Measurements from ENCODE around the gene IQGAP2. TPM values are rescaled to one million over a fixed set of nuclear protein-coding genes. Genes with fewer than 3 reads are reported as not detected.

The IQGAP2 gene
- total RNA-seq, 2 experiments from 2014 or later, result 37.7 to 39.1 TPM

DNA sequence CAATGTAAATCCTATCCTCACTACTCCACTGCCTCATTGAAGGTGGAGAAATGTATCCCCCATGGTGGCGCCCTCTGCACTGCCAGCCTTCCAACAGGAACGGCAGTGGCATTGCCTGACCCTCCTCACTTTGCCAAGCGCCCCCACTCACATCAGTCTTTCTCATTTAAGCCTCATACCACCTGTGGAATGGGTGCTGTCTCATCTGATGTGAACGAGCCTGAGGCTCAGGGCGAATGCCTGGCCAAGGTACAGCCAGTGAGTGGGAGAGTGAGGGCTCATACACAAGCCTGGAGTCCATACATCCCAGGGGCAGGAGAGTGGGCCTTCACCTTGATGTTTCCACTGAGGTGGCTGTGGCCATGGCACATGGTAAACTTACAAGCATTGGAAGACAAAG, 209.9 kb downstream of the IQGAP2 start:
- Mint-ChIP-seq H3K27me3 (no peaks in the 10 kb centered on the region), H3K4me1 (ENCODE audit: low read depth) (peaks cover 11% of the 10 kb centered on the region), H3K27ac (no peak overlapping the region), H3K4me3 (no peak overlapping the region), H3K36me3 (ENCODE audit: low read depth) (peaks cover 8% of the 10 kb centered on the region), H3K9me3 (no peaks in the 10 kb centered on the region)
- ChIA-PET POLR2A (no interaction called here), CTCF (interaction anchor here (0.9 to 2.5 kb wide), 2 partner anchors 11 to 13 kb away, joined by 3 to 9 read pairs; no protein-coding TSS in a partner anchor)
- DNase-seq (no peak), ATAC-seq (no peak)
- TF ChIP-seq, protein P1, sequence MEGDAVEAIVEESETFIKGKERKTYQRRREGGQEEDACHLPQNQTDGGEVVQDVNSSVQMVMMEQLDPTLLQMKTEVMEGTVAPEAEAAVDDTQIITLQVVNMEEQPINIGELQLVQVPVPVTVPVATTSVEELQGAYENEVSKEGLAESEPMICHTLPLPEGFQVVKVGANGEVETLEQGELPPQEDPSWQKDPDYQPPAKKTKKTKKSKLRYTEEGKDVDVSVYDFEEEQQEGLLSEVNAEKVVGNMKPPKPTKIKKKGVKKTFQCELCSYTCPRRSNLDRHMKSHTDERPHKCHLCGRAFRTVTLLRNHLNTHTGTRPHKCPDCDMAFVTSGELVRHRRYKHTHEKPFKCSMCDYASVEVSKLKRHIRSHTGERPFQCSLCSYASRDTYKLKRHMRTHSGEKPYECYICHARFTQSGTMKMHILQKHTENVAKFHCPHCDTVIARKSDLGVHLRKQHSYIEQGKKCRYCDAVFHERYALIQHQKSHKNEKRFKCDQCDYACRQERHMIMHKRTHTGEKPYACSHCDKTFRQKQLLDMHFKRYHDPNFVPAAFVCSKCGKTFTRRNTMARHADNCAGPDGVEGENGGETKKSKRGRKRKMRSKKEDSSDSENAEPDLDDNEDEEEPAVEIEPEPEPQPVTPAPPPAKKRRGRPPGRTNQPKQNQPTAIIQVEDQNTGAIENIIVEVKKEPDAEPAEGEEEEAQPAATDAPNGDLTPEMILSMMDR (IDR thresholded peaks at IDR 0.05), result no peak
- intact Hi-C loops (cut with micrococcal nuclease), result no loop called here

DNA sequence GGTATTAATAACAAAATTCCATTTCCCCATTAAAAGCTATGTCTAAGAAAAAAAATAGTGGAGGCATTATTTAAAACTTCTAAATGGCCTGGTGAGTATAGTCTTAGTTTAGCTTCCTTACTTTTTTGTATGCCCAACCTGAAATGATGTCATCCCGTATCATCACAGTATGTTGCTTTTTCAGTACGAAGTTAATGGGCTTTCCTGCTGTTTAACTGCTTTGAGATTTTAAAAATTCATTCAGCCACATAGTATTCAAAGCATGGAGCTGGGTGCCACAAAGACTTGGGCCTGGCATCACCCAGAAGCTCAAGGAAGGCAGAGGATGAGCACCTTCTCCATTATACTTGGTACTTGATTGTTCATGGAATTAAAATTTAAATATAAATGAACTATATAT, 212.7 kb downstream of the IQGAP2 start:
- POLR2A ChIA-PET, result interaction anchor here (0.7 kb wide), 1 partner anchor 18 kb away, joined by 4 read pairs; no protein-coding TSS in a partner anchor
- H3K36me3 Mint-ChIP-seq (ENCODE audit: low read depth), result peaks cover 6% of the 10 kb centered on the region

DNA sequence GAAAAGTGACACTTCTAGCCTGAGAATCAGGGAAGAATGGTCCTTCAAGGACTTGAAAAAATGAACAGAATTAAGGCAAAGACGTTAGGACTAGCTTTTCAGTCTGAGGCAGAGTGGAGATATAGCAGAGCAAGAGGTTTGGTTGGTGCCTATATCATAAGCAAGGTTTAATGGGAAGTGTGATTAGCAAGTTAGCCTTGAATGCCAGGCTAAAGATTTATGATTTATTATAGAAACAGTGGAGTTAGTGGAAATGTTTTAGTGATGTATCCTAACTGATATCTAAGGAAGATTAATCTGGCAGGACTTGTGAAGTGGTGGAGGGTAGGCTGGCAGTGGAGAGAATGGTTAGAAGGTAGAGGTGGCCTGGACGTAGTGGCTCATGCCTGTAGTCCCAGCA, 213.1 kb downstream of the IQGAP2 start:
- Mint-ChIP-seq H3K9me3 (no peaks in the 10 kb centered on the region), H3K4me3 (no peak overlapping the region), H3K4me1 (ENCODE audit: low read depth) (no peaks in the 10 kb centered on the region), H3K36me3 (ENCODE audit: low read depth) (peaks cover 4% of the 10 kb centered on the region), H3K27me3 (no peaks in the 10 kb centered on the region), H3K27ac (no peak overlapping the region)
- POLR2A ChIA-PET, result interaction anchor here (0.7 kb wide), 1 partner anchor 17 kb away, joined by 4 read pairs; no protein-coding TSS in a partner anchor
- intact Hi-C loops (cut with micrococcal nuclease), result no loop called here
- no peak for ATAC-seq
- no peak for DNase-seq
- TF ChIP-seq, protein P1 (IDR thresholded peaks at IDR 0.05), result no peak
- CTCF ChIA-PET, result interaction anchor here (0.9 to 2.0 kb wide), 3 partner anchors 9 to 158 kb away, joined by 3 to 12 read pairs (median 8); no protein-coding TSS in a partner anchor

More for the DNA sequence above, 212.7 kb downstream of the IQGAP2 start:
- TF ChIP-seq, protein P1 (IDR thresholded peaks at IDR 0.05), result no peak
- ATAC-seq (no peak), DNase-seq (no peak)
- H3K27me3 Mint-ChIP-seq, result no peaks in the 10 kb centered on the region
- CTCF ChIA-PET, result interaction anchor here (0.9 to 2.0 kb wide), 4 partner anchors 8 to 159 kb away, joined by 3 to 12 read pairs (median 6); no protein-coding TSS in a partner anchor
- no peaks in the 10 kb centered on the region for H3K9me3 Mint-ChIP-seq
- H3K4me1 Mint-ChIP-seq (ENCODE audit: low read depth), result no peaks in the 10 kb centered on the region
- no peak overlapping the region for H3K4me3 Mint-ChIP-seq
- no peak overlapping the region for H3K27ac Mint-ChIP-seq
- intact Hi-C loops (cut with micrococcal nuclease), result no loop called here

DNA sequence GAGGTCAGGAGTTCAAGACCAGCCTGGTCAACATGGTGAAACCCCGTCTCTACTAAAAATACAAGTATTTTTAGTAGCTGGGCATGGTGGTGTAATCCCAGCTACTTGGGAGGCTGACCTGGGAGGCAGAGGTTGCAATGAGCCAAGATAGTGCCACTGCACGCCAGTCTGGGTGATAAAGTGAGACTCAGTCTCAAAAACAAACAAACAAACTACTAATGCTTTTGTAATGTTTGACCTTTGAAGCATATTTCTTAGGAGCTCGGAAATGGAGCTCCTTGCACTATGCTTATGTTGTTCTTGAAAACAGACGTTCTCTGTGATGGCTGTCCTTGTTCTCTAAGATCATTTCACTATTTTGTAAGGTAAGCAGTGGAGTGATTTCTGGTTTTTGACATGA, 214.1 kb downstream of the IQGAP2 start:
- POLR2A ChIA-PET, result no interaction called here

DNA sequence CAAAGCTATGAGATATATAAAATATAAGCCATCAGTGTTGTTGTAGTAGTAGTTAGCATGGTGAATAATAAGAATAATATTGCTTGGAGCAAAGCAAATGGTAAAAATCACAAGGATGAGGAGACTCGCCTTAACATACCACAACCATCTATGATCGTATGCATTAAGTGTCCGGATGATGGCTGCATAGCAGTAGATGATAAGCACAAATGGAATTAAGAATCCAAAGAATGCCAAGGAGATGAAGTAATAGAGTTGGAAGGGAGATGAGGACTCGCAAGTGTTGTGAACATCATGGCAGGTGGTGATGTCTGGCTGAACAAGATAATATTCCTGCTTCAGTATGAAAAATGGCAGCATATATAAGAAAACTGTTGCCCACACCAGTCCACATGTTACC, 214.6 kb downstream of the IQGAP2 start:
- no peak overlapping the region for H3K27ac Mint-ChIP-seq
- H3K36me3 Mint-ChIP-seq (ENCODE audit: low read depth), result peaks cover 4% of the 10 kb centered on the region
- TF ChIP-seq, protein P1 (IDR thresholded peaks at IDR 0.05), result no peak
- ChIA-PET CTCF (interaction anchor here (0.8 to 1.7 kb wide), 2 partner anchors 21 to 157 kb away, joined by 3 to 6 read pairs; no protein-coding TSS in a partner anchor), POLR2A (no interaction called here)
- DNase-seq (no peak), ATAC-seq (no peak)
- H3K4me3 Mint-ChIP-seq, result no peak overlapping the region
- H3K27me3 Mint-ChIP-seq, result no peaks in the 10 kb centered on the region
- peaks cover 3% of the 10 kb centered on the region for H3K4me1 Mint-ChIP-seq (ENCODE audit: low read depth)
- intact Hi-C loops (cut with micrococcal nuclease), result no loop called here
- no peaks in the 10 kb centered on the region for H3K9me3 Mint-ChIP-seq

More for the DNA sequence above, 214.1 kb downstream of the IQGAP2 start:
- Mint-ChIP-seq H3K27me3 (no peaks in the 10 kb centered on the region), H3K4me1 (ENCODE audit: low read depth) (peaks cover 3% of the 10 kb centered on the region), H3K36me3 (ENCODE audit: low read depth) (peaks cover 6% of the 10 kb centered on the region), H3K4me3 (no peak overlapping the region), H3K9me3 (no peaks in the 10 kb centered on the region), H3K27ac (no peak overlapping the region)
- CTCF ChIA-PET, result interaction anchor here (0.8 to 1.7 kb wide), 2 partner anchors 21 to 157 kb away, joined by 3 to 6 read pairs; no protein-coding TSS in a partner anchor
- DNase-seq (no peak), ATAC-seq (no peak)
- intact Hi-C loops (cut with micrococcal nuclease), result no loop called here
- TF ChIP-seq, protein P1 (IDR thresholded peaks at IDR 0.05), result no peak
